NCI-H1048 (cell line): Measurements from ENCODE around the gene SCAP.

ENCODE experiments used
- DNase-seq: peaks from one replicate; lab custom pipeline; 2025; lab: John Stamatoyannopoulos, UW

SCAP gene

DNA sequence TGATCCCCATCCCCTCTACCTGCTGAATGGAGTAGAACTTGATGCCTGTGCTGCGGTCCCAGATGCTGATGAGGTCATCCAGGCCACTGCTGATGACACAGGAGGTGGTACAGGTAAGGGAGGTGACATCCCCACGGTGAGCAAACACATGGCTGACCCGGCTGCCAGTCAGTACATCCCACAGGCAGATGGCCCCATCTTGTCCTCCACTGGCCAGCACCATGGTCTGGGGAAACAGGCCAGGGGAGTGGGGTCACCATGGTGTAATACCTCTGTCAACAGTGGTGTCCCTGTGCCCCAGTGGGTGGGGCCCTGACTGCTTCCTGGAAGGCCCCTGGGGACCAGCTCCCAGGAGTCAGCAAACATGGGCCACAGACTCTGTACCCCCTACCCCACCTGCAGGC is 61.6 kb downstream of the SCAP start:
- DNase-seq, result no peak

GRCh38 chr3:47413751-47414150 is 62.0 kb downstream of the SCAP start:
- no peak for DNase-seq

GRCh38 chr3:47412842-47413520 is 62.8 kb downstream of the SCAP start:
- no peak for DNase-seq

GRCh38 chr3:47412453-47412756 is 63.3 kb downstream of the SCAP start:
- no peak for DNase-seq

- no peak for DNase-seq
Measured at GRCh38 chr3:47411696-47412452, 63.9 kb downstream of the SCAP start.

GRCh38 chr3:47410801-47411646 is 64.7 kb downstream of the SCAP start:
- no peak for DNase-seq

DNA sequence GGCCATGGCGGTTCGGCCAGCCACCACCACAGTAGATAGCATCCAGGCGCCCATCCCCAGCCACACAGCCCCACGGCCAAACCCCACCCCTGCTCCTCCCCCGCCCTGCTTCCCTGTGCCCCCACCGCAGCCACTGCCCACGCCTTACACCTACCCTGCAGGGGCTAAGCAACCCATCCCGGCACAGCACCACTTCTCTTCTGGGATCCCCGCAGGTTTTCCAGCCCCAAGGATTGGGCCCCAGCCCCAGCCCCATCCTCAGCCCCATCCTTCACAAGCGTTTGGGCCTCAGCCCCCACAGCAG is 65.4 kb downstream of the SCAP start:
- DNase-seq, result no peak

GRCh38 chr3:47409688-47410416 is 65.9 kb downstream of the SCAP start:
- DNase-seq, result no peak

DNA sequence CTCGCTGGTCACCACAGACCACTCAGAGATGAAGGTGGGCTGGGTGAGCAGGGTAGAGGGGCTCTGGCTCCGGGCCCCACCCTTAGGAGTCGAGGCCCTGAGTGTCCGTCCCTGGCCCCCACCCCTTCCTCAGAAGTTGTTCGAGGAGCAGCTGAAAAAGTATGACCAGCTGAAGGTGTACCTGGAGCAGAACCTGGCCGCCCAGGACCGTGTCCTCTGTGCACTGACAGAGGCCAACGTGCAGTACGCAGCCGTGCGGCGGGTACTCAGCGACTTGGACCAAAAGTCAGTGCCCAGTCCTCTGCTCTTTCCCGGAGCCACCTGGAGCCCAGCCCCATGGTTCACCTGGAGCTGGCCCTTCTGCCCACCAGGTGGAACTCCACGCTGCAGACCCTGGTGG is 66.5 kb downstream of the SCAP start:
- no peak for DNase-seq

- no peak for DNase-seq
Measured at GRCh38 chr3:47408839-47409229, 66.9 kb downstream of the SCAP start.

DNA sequence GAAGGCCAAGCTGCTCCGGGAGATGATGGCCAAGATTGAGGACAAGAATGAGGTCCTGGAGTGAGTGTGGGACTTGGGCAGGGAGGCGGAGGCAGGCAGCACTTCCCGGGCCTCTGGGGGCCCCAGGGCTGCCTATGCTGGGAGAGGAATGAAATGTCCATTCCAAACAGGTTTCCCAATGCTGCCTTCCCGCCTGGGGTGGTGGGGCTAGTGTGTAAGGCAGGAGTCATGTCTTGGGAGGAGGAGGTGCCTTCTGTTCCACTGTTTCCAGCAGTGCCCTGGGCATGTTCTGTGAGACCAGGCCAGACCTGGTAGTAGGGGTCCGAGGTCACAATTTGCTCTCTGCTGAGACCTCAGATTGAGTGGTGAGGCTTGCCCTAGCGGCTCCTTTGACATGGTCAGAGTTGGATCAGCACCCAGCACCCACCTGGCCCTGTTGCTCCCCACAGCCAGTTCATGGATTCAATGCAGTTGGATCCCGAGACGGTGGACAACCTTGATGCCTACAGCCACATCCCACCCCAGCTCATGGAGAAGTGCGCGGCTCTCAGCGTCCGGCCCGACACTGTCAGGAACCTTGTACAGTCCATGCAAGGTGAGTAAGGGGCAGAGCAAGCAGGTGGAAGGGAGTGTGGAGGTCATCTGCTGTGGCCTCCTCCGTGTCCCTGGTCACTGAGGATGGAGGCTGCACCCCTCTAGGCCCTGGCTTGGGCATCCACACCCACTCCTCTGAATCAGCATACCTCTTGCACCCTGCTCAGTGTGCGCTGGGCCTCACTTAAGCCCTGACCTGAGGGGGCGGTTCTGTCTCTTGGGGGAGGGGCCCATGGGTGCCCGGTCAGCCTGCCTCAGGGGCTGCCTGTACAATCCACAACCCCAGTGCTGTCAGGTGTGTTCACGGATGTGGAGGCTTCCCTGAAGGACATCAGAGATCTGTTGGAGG is 67.6 kb downstream of the SCAP start:
- no peak for DNase-seq

DNA sequence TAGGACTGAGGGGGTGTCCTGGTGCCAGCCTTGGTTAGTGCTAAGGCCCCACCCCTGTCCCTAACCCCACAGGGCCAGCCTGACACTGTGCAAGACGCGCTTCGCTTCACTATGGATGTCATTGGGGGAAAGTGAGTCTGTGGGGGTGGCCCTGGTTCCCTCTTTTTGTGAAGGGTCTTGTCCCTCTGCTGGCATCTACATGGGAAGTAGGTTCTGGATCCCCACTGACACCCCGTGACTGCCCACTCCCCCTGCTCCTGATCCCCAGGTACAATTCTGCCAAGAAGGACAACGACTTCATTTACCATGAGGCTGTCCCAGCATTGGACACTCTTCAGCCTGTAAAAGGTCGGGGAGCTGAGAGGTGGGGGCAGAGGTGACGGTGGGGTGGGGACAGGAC is 68.5 kb downstream of the SCAP start:
- no peak for DNase-seq

- DNase-seq, result no peak
Measured at GRCh38 chr3:47406762-47407149, 69.0 kb downstream of the SCAP start.

DNA sequence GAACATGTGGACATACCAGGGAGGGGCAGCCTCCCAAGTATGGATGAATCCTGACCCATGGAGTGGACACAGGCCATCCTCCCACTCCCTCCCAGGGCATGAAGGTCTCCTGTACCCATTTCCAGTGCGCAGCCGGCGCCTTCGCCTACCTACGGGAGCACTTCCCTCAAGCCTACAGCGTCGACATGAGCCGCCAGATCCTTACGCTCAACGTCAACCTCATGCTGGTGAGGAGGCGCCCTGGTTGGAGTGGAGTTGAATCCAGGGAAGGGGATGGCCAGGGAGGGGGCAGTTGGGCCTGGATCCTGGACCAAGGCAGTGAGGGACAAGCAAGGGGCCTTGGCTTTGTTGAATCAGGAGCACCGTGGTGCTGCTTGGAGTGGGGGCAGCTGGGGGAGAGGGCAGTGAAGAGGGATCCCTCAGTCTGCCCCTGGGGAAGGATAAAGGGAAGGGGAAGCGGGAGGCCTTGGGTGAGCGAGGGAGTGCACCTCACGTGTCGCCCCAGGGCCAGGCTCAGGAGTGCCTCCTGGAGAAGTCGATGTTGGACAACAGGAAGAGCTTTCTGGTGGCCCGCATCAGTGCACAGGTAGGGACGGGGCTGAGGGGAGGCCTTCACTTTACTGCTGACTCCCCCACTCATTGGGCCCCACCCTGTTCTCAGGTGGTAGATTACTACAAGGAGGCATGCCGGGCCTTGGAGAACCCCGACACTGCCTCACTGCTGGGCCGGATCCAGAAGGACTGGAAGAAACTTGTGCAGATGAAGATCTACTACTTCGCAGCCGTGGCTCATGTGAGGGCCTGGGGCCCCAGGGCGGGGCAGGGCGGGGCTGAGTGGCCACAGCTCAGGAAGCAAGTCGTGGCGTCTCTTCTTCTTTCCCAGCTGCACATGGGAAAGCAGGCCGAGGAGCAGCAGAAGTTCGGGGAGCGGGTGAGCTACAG is 69.7 kb downstream of the SCAP start:
- DNase-seq, result no peak

DNA sequence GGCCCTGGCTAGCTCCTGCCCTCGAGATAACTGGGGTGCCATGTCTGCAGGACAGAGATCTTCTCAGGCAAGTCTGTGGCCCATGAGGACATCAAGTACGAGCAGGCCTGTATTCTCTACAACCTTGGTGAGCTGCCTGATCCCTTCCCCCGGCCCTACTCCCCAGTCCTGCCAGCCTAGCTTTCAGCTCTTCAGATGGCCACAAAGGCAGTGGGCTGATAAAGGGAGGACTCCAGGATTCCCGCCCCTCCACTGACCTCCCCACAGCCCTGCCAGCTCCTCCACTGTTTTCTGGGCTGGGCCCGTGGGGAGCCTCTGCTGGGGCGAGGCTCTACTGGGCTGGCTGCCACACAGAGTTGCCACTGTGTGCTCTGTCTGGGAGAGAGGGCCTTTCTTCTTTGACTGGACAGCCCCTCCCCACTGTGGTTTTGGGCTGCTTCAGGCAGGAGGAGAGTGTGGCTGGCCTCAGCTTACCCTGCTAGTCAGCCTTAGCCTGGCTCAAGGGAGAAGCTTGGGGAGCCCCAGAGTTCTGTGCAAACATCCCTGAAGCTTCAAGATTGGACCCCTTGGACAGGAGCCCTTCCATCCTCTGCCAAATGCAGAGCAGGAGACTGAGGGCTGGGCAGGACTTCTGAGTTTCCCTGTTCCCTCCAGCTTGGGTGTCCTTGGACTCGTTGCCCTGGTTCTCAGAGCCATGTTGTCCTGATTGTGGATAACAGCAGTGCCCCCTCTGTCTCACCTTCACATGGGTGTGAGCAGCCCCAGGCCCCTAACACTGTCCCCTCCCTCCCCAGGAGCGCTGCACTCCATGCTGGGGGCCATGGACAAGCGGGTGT is 70.6 kb downstream of the SCAP start:
- DNase-seq, result no peak

DNA sequence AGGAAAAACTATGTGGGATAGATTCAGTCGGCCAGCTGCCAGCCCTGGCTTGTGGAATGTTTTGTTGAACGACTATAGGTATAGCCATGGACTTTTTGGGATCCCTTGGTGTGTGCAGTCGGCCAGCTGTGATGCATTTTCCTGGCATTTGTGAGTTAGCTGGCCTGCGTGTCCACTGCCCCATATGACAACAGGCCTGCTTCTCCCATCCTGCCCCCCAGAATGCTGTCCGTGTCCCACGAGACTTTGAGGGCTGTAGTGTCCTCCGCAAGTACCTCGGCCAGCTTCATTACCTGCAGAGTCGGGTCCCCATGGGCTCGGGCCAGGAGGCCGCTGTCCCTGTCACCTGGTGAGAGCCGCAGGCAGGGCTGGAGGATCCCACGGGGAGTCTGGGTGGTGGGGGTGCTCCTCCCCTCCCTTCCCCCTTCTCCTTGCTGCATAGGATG is 71.3 kb downstream of the SCAP start:
- DNase-seq, result no peak

DNA sequence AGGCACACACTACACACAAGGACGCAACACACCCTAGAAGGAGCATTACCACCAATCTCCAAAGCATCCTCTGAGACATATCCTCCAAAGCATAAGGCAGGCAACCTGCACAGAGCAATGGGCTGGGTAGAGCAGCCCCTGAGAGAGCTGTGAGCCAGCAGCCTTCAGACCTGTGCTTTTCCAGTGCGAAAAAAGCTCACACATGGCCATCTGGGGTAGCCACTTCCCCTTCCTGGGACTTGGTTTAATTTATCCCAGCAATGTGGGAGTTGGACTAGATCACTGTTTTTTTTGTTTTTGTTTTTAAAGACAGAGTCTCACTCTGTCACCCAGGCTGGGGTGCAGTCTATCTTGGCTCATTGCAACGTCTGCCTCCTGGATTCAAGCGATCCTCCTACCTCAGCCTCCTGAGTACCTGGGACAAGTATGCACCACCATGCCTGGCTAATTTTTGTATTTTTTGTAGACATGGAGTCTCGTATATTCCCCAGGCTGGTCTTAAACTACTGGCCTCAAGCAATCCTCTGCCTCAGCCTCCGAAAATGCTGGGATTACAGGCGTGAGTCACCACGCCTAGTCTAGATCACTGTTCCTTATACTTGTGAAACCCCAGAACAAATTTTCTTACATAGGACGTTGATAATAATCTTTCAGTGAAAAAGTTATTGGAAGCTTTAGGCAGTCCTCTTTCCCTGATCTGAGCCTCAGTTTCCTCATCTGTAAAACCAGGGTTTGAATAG is 76.0 kb downstream of the SCAP start:
- DNase-seq, result no peak

- DNase-seq, result no peak
Measured at GRCh38 chr3:47399016-47399415, 76.7 kb downstream of the SCAP start.

DNA sequence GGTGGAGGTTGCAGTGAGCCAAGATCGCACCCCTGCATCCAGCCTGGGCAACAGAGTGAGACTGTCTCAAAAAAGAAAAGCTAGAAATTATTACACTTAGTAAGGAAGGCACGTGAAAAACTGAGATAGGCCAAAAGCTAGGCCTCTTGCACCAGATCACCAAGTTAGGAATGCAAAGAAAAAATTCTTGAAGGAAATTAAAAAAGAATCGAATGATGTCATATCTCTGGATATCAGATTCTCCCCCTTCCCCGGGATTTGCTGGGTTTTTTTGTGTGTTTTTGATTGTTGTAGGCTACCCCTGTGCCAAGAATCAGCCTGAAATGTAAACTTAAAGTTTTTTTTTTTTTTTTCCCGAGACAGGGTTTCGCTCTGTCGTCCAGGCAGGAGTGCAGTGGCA is 77.5 kb downstream of the SCAP start:
- DNase-seq, result no peak
